Cardiac muscle cell (in vitro differentiated cells and primary cell): ENCODE measurements around the gene BAZ1A. TPM values are rescaled to one million over a fixed set of nuclear protein-coding genes. Genes with fewer than 3 reads are reported as not detected.

Experiments
- DNase-seq, 2 donors: peaks; one replicate each; pipeline versions ENCODE4 v3.0.0 to v3.0.0-alpha.2; 2010 to 2017; ENCODE audit warnings: low read depth in 1 of 2, low spot score in 1 of 2
- H3K27ac ChIP-seq: fragments of 200-600 bp; sonication (generic); 2 replicates; pipeline ENCODE4 v1.5.1; 2016
- H3K27me3 ChIP-seq: fragments of 200-600 bp; sonication (generic); 2 replicates; pipeline ENCODE4 v1.6.0; 2016; ENCODE audit warnings: control low read depth
- H3K36me3 ChIP-seq: fragments of 200-600 bp; sonication (generic); 2 replicates; pipeline ENCODE4 v1.5.1; 2016; ENCODE audit warnings: control low read depth
- H3K4me1 ChIP-seq: fragments of 200-600 bp; sonication (generic); 2 replicates; pipeline ENCODE4 v1.8.1; 2017; ENCODE audit warnings: low read depth, mild to moderate bottlenecking, mixed run types
- H3K4me3 ChIP-seq: fragments of 200-600 bp; sonication (generic); 2 replicates; pipeline ENCODE4 v1.5.1; 2016; ENCODE audit warnings: mild to moderate bottlenecking
- H3K9me3 ChIP-seq: fragments of 200-600 bp; sonication (generic); 2 replicates; pipeline ENCODE4 v1.5.1; 2017; ENCODE audit warnings: low read depth, mild to moderate bottlenecking, control low read depth
- CTCF ChIP-seq: IDR thresholded peaks from 2 replicates; pipeline ENCODE4 v1.5.1; 2012; ENCODE audit warnings: low read depth, mild to moderate bottlenecking, low read length
- polyA plus RNA-seq: library from polyadenylated mRNA; unstranded; fragments of >200 nt; fragmentation: Nextera tagmentation; extraction: Ambion mirVana; gene quantifications from 2 replicates; pipeline ENCODE4 v1.2.1, GENCODE V29; 2016
- total RNA-seq: library from RNA; depleted of rRNA; stranded (reverse); fragments of >200 nt; gene quantifications from 2 replicates; pipeline ENCODE4 v1.2.3, GENCODE V29; 2016

BAZ1A gene
- total and polyA plus RNA-seq, 2 experiments from 2014 or later, result 7.2 to 11.1 TPM

DNA sequence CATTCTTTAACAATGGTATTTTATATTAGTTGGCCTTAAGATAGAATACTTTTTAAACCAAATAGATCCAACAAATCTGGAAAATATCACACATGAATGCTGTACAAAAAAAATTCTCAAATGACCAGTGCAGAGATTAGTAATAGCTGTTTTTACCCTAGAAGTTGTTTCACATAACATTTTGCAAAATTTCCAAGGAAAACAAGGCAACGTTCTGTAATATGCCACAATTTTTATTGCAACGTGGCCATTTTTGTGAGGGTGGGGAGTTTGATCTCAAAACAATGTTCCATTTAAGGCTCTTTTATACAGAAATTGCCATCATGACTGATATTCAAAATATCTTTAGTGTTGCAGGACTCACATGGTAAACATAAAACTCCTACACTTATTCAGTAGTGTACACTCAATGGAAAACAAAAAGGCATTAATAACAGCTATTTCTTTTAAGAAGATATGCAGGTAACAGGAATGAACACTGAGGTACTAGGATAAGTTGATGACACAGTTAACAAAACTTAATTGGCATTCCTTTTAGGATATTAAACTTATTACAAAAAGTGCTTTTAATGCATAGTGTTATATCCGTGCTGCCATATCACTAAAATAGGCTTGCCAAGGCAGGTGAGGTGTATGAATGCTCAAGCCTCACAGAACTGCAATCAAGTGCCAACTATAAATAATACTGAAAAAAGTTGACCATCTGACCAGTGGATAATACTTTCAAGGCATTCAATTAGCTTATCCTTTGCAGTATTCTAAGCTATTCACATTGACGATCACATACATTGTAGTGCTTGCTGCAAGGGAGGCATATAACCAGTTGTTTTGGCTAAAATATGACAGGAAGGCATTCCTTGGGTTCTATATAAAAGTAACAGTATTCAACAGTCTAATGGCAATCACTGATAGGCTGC lies 163.1 kb downstream of the BAZ1A start:
- Histone ChIP-seq H3K36me3 (peaks cover 9% of the 10 kb centered on the region), H3K4me3 (no peak overlapping the region), H3K9me3 (no peaks in the 10 kb centered on the region), H3K27me3 (no peaks in the 10 kb centered on the region), H3K4me1 (peaks cover 36% of the 10 kb centered on the region), H3K27ac (peak overlapping the region; percentile 77)
- no peak for TF ChIP-seq CTCF
- DNase-seq, result no peak

DNA sequence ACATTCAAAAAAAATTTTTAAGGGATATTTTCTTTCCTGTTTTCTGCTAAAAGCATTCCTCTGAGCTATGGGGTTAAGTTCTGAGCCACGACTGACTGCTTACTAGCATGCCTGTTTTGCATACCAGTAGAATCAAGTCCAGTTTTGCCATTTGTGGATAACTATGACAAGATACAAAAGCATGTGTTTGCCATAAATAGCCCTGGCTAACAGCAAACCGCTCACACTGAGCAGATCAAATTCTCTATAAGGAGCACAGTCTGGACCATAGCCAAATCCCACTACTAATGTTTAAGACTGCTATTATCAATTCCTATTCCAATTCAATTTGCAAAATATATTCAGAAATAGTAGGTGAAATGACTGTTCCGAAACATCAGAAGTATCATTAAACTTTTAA lies 164.0 kb downstream of the BAZ1A start:
- peaks cover 36% of the 10 kb centered on the region for H3K4me1 ChIP-seq
- H3K4me3 ChIP-seq, result no peak overlapping the region
- H3K27ac ChIP-seq, result peak overlapping the region; percentile 77
- no peak for TF ChIP-seq CTCF
- no peaks in the 10 kb centered on the region for H3K27me3 ChIP-seq
- DNase-seq, result peak; percentile 53 to 78
- H3K36me3 ChIP-seq, result peaks cover 9% of the 10 kb centered on the region
- no peaks in the 10 kb centered on the region for H3K9me3 ChIP-seq

DNA sequence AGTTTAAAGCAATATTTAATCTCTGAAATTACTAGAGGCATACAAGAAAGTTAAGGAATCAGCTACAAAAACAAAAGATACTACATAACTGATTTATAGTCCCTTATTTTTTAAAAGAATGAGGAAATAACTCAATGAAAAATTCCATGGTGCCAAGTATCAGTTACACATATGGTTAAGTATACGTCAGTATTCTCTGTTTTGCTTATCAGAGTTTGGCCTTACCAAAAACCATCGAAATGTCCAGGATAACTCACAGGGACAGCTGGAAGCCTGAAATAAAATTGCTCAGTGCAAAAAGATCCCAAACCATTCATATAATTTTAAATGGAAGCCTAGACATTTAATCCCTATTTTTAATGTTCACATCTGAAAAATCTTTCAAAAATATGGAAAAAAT lies 164.4 kb downstream of the BAZ1A start:
- H3K4me3 ChIP-seq, result no peak overlapping the region
- H3K4me1 ChIP-seq, result peaks cover 36% of the 10 kb centered on the region
- peak overlapping the region; percentile 77 for H3K27ac ChIP-seq
- no peak for TF ChIP-seq CTCF
- no peaks in the 10 kb centered on the region for H3K9me3 ChIP-seq
- H3K27me3 ChIP-seq, result no peaks in the 10 kb centered on the region
- DNase-seq, result peak in 1 of 2 donors; percentile 53
- H3K36me3 ChIP-seq, result peaks cover 9% of the 10 kb centered on the region

GRCh38 chr14:34710006-34710405 lies 165.2 kb downstream of the BAZ1A start:
- Histone ChIP-seq H3K4me3 (no peak overlapping the region), H3K27me3 (no peaks in the 10 kb centered on the region), H3K36me3 (peaks cover 9% of the 10 kb centered on the region), H3K9me3 (no peaks in the 10 kb centered on the region), H3K27ac (no peak overlapping the region), H3K4me1 (peaks cover 36% of the 10 kb centered on the region)
- DNase-seq, result peak in 1 of 2 donors; percentile 33
- TF ChIP-seq CTCF, result no peak

GRCh38 chr14:34707722-34708121 lies 167.4 kb downstream of the BAZ1A start:
- no peak overlapping the region for H3K27ac ChIP-seq
- no peak for TF ChIP-seq CTCF

More at GRCh38 chr14:34707722-34708121, 167.4 kb downstream of the BAZ1A start:
- no peak for DNase-seq
- Histone ChIP-seq H3K27me3 (no peaks in the 10 kb centered on the region), H3K4me1 (peaks cover 29% of the 10 kb centered on the region), H3K36me3 (peaks cover 9% of the 10 kb centered on the region), H3K4me3 (no peak overlapping the region), H3K9me3 (no peaks in the 10 kb centered on the region)

Other genes with a start within 250 kb of the BAZ1A start
- 95.1 and 139 TPM in 2 replicates for gene SNX6, start 245.2 kb downstream of the BAZ1A start, total RNA-seq
- gene SNX6, start 245.2 kb downstream of the BAZ1A start, polyA plus RNA-seq, result 83.1 and 108 TPM in 2 replicates
- 37.5 and 73.1 TPM in 2 replicates for gene CFL2, start 160.8 kb downstream of the BAZ1A start, total RNA-seq
- 143 and 186 TPM in 2 replicates for gene CFL2, start 160.8 kb downstream of the BAZ1A start, polyA plus RNA-seq
- gene SRP54, start 107.6 kb upstream of the BAZ1A start, total RNA-seq, result 49.3 and 64.2 TPM in 2 replicates
- 68.1 and 91.6 TPM in 2 replicates for gene SRP54, start 107.6 kb upstream of the BAZ1A start, polyA plus RNA-seq
- 25.4 and 30.1 TPM in 2 replicates for gene FAM177A1, start 170.9 kb upstream of the BAZ1A start, total RNA-seq
- 47.3 and 50.1 TPM in 2 replicates for gene FAM177A1, start 170.9 kb upstream of the BAZ1A start, polyA plus RNA-seq
- gene PPP2R3C, start 246.6 kb upstream of the BAZ1A start, total RNA-seq, result 5.8 and 12.5 TPM in 2 replicates
- 22.0 and 35.3 TPM in 2 replicates for gene PPP2R3C, start 246.6 kb upstream of the BAZ1A start, polyA plus RNA-seq
- 29.3 and 40.5 TPM in 2 replicates for gene PRORP, start 247.2 kb upstream of the BAZ1A start, total RNA-seq
- gene PRORP, start 247.2 kb upstream of the BAZ1A start, polyA plus RNA-seq, result 28.4 and 33.0 TPM in 2 replicates